ENCODE results near the gene PARS2. TPM values are rescaled to one million over a fixed set of nuclear protein-coding genes. Genes with fewer than 3 reads are reported as not detected.

The PARS2 gene
- total and polyA plus RNA-seq, 10 donors, result 0.96 to 3.8 (median 3.1) TPM

- intact Hi-C loops (cut with DNase I; ENCODE audit: low total_unique reads), result no loop called here
Measured at GRCh38 chr1:54791880-54792522, 27.7 kb upstream of the PARS2 start.

GRCh38 chr1:54788459-54788858 is 24.1 kb upstream of the PARS2 start:
- 54 to 83% (median 69%) methylated on average over 5 of the region's 5 CpGs for WGBS, 5 donors
- DNase-seq, result no peak

More at GRCh38 chr1:54791880-54792522, 27.7 kb upstream of the PARS2 start:
- 86 to 93% (median 91%) methylated on average over 13 of the region's 13 CpGs for WGBS, 5 donors
- Histone ChIP-seq H3K4me3 (no peak overlapping the region), H3K9me3 (peaks cover 0 to 16% (median 12%) of the 10 kb centered on the region in 8 donors), H3K4me1 (no peaks in the 10 kb centered on the region), H3K27ac (no peak overlapping the region), H3K27me3 (replicated peaks in 1 of 7) (peaks cover 0 to 8% (median 0%) of the 10 kb centered on the region in 7 donors), H3K36me3 (peaks cover 0 to 36% (median 0%) of the 10 kb centered on the region in 6 donors)
- DNase-seq, result no peak
- no peak for TF ChIP-seq POLR2A (IDR thresholded peaks at IDR 0.05)
- TF ChIP-seq, protein P1, sequence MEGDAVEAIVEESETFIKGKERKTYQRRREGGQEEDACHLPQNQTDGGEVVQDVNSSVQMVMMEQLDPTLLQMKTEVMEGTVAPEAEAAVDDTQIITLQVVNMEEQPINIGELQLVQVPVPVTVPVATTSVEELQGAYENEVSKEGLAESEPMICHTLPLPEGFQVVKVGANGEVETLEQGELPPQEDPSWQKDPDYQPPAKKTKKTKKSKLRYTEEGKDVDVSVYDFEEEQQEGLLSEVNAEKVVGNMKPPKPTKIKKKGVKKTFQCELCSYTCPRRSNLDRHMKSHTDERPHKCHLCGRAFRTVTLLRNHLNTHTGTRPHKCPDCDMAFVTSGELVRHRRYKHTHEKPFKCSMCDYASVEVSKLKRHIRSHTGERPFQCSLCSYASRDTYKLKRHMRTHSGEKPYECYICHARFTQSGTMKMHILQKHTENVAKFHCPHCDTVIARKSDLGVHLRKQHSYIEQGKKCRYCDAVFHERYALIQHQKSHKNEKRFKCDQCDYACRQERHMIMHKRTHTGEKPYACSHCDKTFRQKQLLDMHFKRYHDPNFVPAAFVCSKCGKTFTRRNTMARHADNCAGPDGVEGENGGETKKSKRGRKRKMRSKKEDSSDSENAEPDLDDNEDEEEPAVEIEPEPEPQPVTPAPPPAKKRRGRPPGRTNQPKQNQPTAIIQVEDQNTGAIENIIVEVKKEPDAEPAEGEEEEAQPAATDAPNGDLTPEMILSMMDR (IDR thresholded peaks at IDR 0.05 in 8 of 11, conservative IDR thresholded peaks at IDR 0.05 in 3 of 11), result peak in 7 of 11 experiments; percentile 5 to 62 (median 51)

GRCh38 chr1:54787604-54788003 is 23.3 kb upstream of the PARS2 start:
- no peak for DNase-seq
- Histone ChIP-seq H3K9me3 (peaks cover 0 to 10% (median 9%) of the 10 kb centered on the region in 8 donors), H3K4me1 (no peaks in the 10 kb centered on the region), H3K36me3 (peaks cover 0 to 48% (median 7%) of the 10 kb centered on the region in 6 donors), H3K4me3 (no peak overlapping the region), H3K27me3 (replicated peaks in 1 of 7) (peaks cover 0 to 11% (median 0%) of the 10 kb centered on the region in 7 donors), H3K27ac (no peak overlapping the region)
- TF ChIP-seq POLR2A (IDR thresholded peaks at IDR 0.05), result no peak
- no peak for TF ChIP-seq POLR2AphosphoS5 (IDR thresholded peaks at IDR 0.05)
- TF ChIP-seq, protein P1 (IDR thresholded peaks at IDR 0.05 in 8 of 11, conservative IDR thresholded peaks at IDR 0.05 in 3 of 11), result no peak
- WGBS, 5 donors, result 81 to 91% (median 85%) methylated on average over 10 to 11 of the region's 11 CpGs
- intact Hi-C loops (cut with DNase I; ENCODE audit: low total_unique reads), result no loop called here

More at GRCh38 chr1:54788459-54788858, 24.1 kb upstream of the PARS2 start:
- intact Hi-C loops (cut with DNase I; ENCODE audit: low total_unique reads), result no loop called here
- H3K4me1 ChIP-seq, result no peaks in the 10 kb centered on the region
- peaks cover 0 to 16% (median 12%) of the 10 kb centered on the region in 8 donors for H3K9me3 ChIP-seq
- peaks cover 0 to 57% (median 7%) of the 10 kb centered on the region in 6 donors for H3K36me3 ChIP-seq
- no peak overlapping the region for H3K4me3 ChIP-seq
- peaks cover 0 to 11% (median 0%) of the 10 kb centered on the region in 7 donors for H3K27me3 ChIP-seq (replicated peaks in 1 of 7)
- no peak overlapping the region for H3K27ac ChIP-seq
- TF ChIP-seq POLR2A (IDR thresholded peaks at IDR 0.05) (no peak), POLR2AphosphoS5 (IDR thresholded peaks at IDR 0.05) (no peak)
- TF ChIP-seq, protein P1 (IDR thresholded peaks at IDR 0.05 in 8 of 11, conservative IDR thresholded peaks at IDR 0.05 in 3 of 11), result no peak

GRCh38 chr1:54786778-54787177 is 22.5 kb upstream of the PARS2 start:
- intact Hi-C loops (cut with DNase I; ENCODE audit: low total_unique reads), result no loop called here
- peaks cover 0 to 48% (median 7%) of the 10 kb centered on the region in 6 donors for H3K36me3 ChIP-seq
- H3K27me3 ChIP-seq (replicated peaks in 1 of 7), result peaks cover 0 to 17% (median 0%) of the 10 kb centered on the region in 7 donors

More at GRCh38 chr1:54786778-54787177, 22.5 kb upstream of the PARS2 start:
- TF ChIP-seq POLR2A (IDR thresholded peaks at IDR 0.05), result no peak
- TF ChIP-seq, protein P1 (IDR thresholded peaks at IDR 0.05 in 8 of 11, conservative IDR thresholded peaks at IDR 0.05 in 3 of 11), result no peak
- TF ChIP-seq POLR2AphosphoS5 (IDR thresholded peaks at IDR 0.05), result no peak
- DNase-seq, result peak; percentile 39
- H3K27ac ChIP-seq, result no peak overlapping the region
- no peaks in the 10 kb centered on the region for H3K4me1 ChIP-seq
- 86 to 96% (median 91%) methylated on average over 8 of the region's 8 CpGs for WGBS, 5 donors
- no peak overlapping the region for H3K4me3 ChIP-seq
- H3K9me3 ChIP-seq, result peaks cover 0 to 2% (median under 1%) of the 10 kb centered on the region in 8 donors
